ENCODE data around the gene TINCR.

DNA sequence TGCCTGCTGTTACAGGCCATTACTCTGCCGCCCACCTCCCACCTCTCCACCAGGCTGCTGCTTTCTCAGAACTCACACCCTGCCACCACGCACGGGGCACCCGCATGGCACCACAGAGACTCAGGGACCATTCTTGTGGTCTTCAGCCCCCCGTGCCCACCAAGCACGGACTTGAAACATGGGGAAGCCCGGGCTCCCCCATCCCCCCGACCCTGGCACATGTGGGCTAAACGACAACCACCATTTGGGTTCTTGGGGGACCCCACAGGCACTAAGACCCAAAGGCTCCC is 23.1 kb upstream of the TINCR start:
- TF ChIP-seq, protein P1, sequence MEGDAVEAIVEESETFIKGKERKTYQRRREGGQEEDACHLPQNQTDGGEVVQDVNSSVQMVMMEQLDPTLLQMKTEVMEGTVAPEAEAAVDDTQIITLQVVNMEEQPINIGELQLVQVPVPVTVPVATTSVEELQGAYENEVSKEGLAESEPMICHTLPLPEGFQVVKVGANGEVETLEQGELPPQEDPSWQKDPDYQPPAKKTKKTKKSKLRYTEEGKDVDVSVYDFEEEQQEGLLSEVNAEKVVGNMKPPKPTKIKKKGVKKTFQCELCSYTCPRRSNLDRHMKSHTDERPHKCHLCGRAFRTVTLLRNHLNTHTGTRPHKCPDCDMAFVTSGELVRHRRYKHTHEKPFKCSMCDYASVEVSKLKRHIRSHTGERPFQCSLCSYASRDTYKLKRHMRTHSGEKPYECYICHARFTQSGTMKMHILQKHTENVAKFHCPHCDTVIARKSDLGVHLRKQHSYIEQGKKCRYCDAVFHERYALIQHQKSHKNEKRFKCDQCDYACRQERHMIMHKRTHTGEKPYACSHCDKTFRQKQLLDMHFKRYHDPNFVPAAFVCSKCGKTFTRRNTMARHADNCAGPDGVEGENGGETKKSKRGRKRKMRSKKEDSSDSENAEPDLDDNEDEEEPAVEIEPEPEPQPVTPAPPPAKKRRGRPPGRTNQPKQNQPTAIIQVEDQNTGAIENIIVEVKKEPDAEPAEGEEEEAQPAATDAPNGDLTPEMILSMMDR (IDR thresholded peaks at IDR 0.05; ENCODE audit: low read length): no peak
- no peak for TF ChIP-seq EZH2 (optimal IDR thresholded peaks at IDR 0.05; ENCODE audit: low read depth, low read length)
